ENCODE results near the gene WLS.
"Not testable (repeated sequence)": the region's sequence is repeated elsewhere in the genome, so short reads cannot be mapped to it uniquely, and the experiment has no call there.

The WLS gene

GRCh38 chr1:68197891-68198290, 34.4 kb downstream of the WLS start:
- DNase-seq, result no peak

GRCh38 chr1:68197461-68197860, 34.9 kb downstream of the WLS start:
- DNase-seq, result no peak

- no peak for DNase-seq
Measured at GRCh38 chr1:68196676-68197075, 35.6 kb downstream of the WLS start.

- no peak for DNase-seq
Measured at GRCh38 chr1:68191717-68192116, 40.6 kb downstream of the WLS start.

- DNase-seq, result no peak
Measured at GRCh38 chr1:68188644-68189340, 43.5 kb downstream of the WLS start.

- no peak for DNase-seq
Measured at GRCh38 chr1:68188060-68188538, 44.2 kb downstream of the WLS start.

GRCh38 chr1:68185743-68186142, 46.6 kb downstream of the WLS start:
- DNase-seq, result no peak

GRCh38 chr1:68183895-68184294, 48.4 kb downstream of the WLS start:
- DNase-seq, result no peak

- no peak for DNase-seq
Measured at GRCh38 chr1:68181165-68181556, 51.2 kb downstream of the WLS start.

GRCh38 chr1:68180441-68181164, 51.7 kb downstream of the WLS start:
- DNase-seq, result no peak

GRCh38 chr1:68178821-68179490, 53.4 kb downstream of the WLS start:
- DNase-seq, result no peak

- DNase-seq, result no peak
Measured at GRCh38 chr1:68175621-68176398, 56.5 kb downstream of the WLS start.

- no peak for DNase-seq
Measured at GRCh38 chr1:68174738-68175113, 57.6 kb downstream of the WLS start.

- no peak for DNase-seq
Measured at GRCh38 chr1:68173936-68174737, 58.2 kb downstream of the WLS start.

GRCh38 chr1:68173283-68173935, 58.9 kb downstream of the WLS start:
- DNase-seq, result no peak

- not testable (repeated sequence) for DNase-seq
Measured at GRCh38 chr1:68171795-68172194, 60.5 kb downstream of the WLS start.

GRCh38 chr1:68168545-68169171, 63.7 kb downstream of the WLS start:
- DNase-seq, result no peak

GRCh38 chr1:68167211-68167610, 65.1 kb downstream of the WLS start:
- no peak for DNase-seq

- no peak for DNase-seq
Measured at GRCh38 chr1:68166348-68166747, 66.0 kb downstream of the WLS start.

- DNase-seq, result no peak
Measured at GRCh38 chr1:68165665-68166064, 66.7 kb downstream of the WLS start.

GRCh38 chr1:68164918-68165317, 67.4 kb downstream of the WLS start:
- DNase-seq, result no peak

All from Kasumi-1 (cell line).